B cell (primary cell): Measurements from ENCODE around the gene SLC25A21. TPM values are rescaled to one million over a fixed set of nuclear protein-coding genes. Genes with fewer than 3 reads are reported as not detected.

Source experiments
- ATAC-seq: fragments of 200-7000 bp; cut with Tn5 transposase; one replicate; pipeline ENCODE4 v1.10.0; 2021; ENCODE audit warnings: low read depth, mild to moderate bottlenecking, moderate number of reproducible peaks, moderate library complexity
- CTCF ChIA-PET: fragments of 350-600 bp; sonication (Branson Sonifier 250); formaldehyde crosslinking; loops from one replicate; lab custom pipeline; 2021; ENCODE audit warnings: antibody characterized with exemption, inconsistent platforms; lab: Charles Lee
- POLR2A ChIA-PET: fragments of 350-600 bp; sonication (Branson Sonifier 250); formaldehyde crosslinking; loops from one replicate; lab custom pipeline; 2021; ENCODE audit warnings: antibody characterized with exemption; lab: Charles Lee
- DNase-seq: peaks from one replicate; pipeline ENCODE4 v3.0.0; 2013
- H2AFZ ChIP-seq: 2 replicates; pipeline ENCODE4 v1.6.1; 2012; ENCODE audit warnings: mild to moderate bottlenecking, low read depth, low read length; ENCODE audit not compliant: insufficient read depth, poor library complexity, severe bottlenecking
- H3K27ac ChIP-seq, 2 donors: 1 replicate in 1 of 2; 2 replicates in 1 of 2; pipeline ENCODE4 v1.5.1; 2012 to 2013; ENCODE audit warnings: low read length in 2 of 2, mild to moderate bottlenecking in 2 of 2, moderate library complexity in 1 of 2
- H3K27me3 ChIP-seq, 4 experiments: fragments of 200-600 bp in 1 of 4; sonication (generic) in 1 of 4; replicated peaks in 1 of 4; 1 replicate in 2 of 4; 2 replicates in 2 of 4; pipeline versions ENCODE4 v1.6.1 to v1.7.0; 2013 to 2016; ENCODE audit warnings: low read length in 3 of 4, mild to moderate bottlenecking in 2 of 4, mixed read lengths in 1 of 4, moderate library complexity in 1 of 4; ENCODE audit not compliant: insufficient read depth in 4 of 4, control insufficient read depth in 3 of 4; ENCODE audit errors: control extremely low read depth in 1 of 4
- H3K36me3 ChIP-seq, 2 experiments: replicated peaks in 1 of 2; 1 replicate in 1 of 2; 2 replicates in 1 of 2; pipeline versions ENCODE4 v1.6.1 to v1.7.1; 2013; ENCODE audit warnings: low read length in 1 of 2; ENCODE audit not compliant: insufficient read depth in 2 of 2, control insufficient read depth in 1 of 2; ENCODE audit errors: control extremely low read depth in 1 of 2, extremely low read depth in 1 of 2
- H3K4me1 ChIP-seq, 2 donors: fragments of 200-600 bp in 1 of 2; sonication (generic) in 1 of 2; 1 replicate in 1 of 2; 2 replicates in 1 of 2; pipeline versions ENCODE4 v1.5.1 to v1.6.1; 2013 to 2017; ENCODE audit warnings: low read length in 2 of 2; ENCODE audit not compliant: control insufficient read depth in 2 of 2, insufficient read depth in 2 of 2
- H3K4me2 ChIP-seq: replicated peaks from 2 replicates; pipeline ENCODE3; 2012; ENCODE audit warnings: mild to moderate bottlenecking, low read depth, low read length; ENCODE audit not compliant: poor library complexity, severe bottlenecking
- H3K4me3 ChIP-seq, 5 experiments: fragments of 200-600 bp in 1 of 5; sonication (generic) in 1 of 5; 1 replicate in 3 of 5; 2 replicates in 2 of 5; pipeline versions ENCODE4 v1.5.1 to v1.7.0; 2011 to 2016; ENCODE audit warnings: low read length in 4 of 5, mild to moderate bottlenecking in 4 of 5, low read depth in 2 of 5, control low read depth in 1 of 5, moderate library complexity in 1 of 5; ENCODE audit not compliant: insufficient read depth in 1 of 5; ENCODE audit errors: control extremely low read depth in 1 of 5, extremely low read depth in 1 of 5
- H3K79me2 ChIP-seq: fragments of 200-600 bp; sonication (generic); one replicate; pipeline ENCODE4 v1.6.0; 2016; ENCODE audit warnings: low read length; ENCODE audit not compliant: control insufficient read depth, insufficient read depth
- H3K9ac ChIP-seq: fragments of 200-600 bp; sonication (generic); 2 replicates; pipeline ENCODE4 v1.6.1; 2017; ENCODE audit warnings: mild to moderate bottlenecking, low read length, moderate library complexity
- H3K9me3 ChIP-seq, 3 donors: one replicate each; pipeline versions ENCODE4 v1.6.1 to v1.7.1; 2013; ENCODE audit warnings: low read length in 2 of 3; ENCODE audit not compliant: control insufficient read depth in 2 of 3, insufficient read depth in 1 of 3; ENCODE audit errors: control extremely low read depth in 1 of 3
- H4K20me1 ChIP-seq: 2 replicates; pipeline ENCODE4 v1.6.0; 2012; ENCODE audit warnings: mild to moderate bottlenecking, low read length; ENCODE audit not compliant: insufficient read depth, control insufficient read depth, poor library complexity, severe bottlenecking
- H3K27ac Mint-ChIP-seq: one replicate; pipeline ENCODE4 v1.8.0; 2021; ENCODE audit warnings: mixed read lengths
- H3K27me3 Mint-ChIP-seq: one replicate; pipeline ENCODE4 v1.8.0; 2021; ENCODE audit warnings: mixed read lengths
- H3K4me1 Mint-ChIP-seq: one replicate; pipeline ENCODE4 v1.8.0; 2021; ENCODE audit warnings: mixed read lengths
- H3K4me3 Mint-ChIP-seq: one replicate; pipeline ENCODE4 v1.8.0; 2021; ENCODE audit warnings: mixed read lengths
- H3K9me3 Mint-ChIP-seq: one replicate; pipeline ENCODE4 v1.8.0; 2022; ENCODE audit warnings: mixed read lengths; ENCODE audit not compliant: insufficient read depth
- EZH2 ChIP-seq: IDR thresholded peaks from 2 replicates; pipeline ENCODE4 v1.6.1; 2012; ENCODE audit warnings: borderline replicate concordance, low read depth, mild to moderate bottlenecking, moderate library complexity, low read length; ENCODE audit not compliant: insufficient read depth, poor library complexity, severe bottlenecking
- WGBS: methylation state at CpG from one replicate; pipeline ENCODE4 v1.1.5; 2013; ENCODE audit warnings: missing lambda C conversion rate; ENCODE audit not compliant: insufficient coverage; 5-methylcytosine and 5-hydroxymethylcytosine counted together
- intact Hi-C: fragments of 100-400 bp; cut with micrococcal nuclease; formaldehyde crosslinking; loops from one replicate; pipeline ENCODE4 v1.10.0; 2022
- polyA plus RNA-seq: library from polyadenylated mRNA; depleted of rRNA; stranded (reverse); fragments of >200 nt; gene quantifications from 2 replicates; pipeline ENCODE4 v1.2.3, GENCODE V29; 2012
- total RNA-seq, 2 donors: library from RNA; stranded (reverse); fragments of 120-200 nt in 1 of 2; gene quantifications; 1 replicate in 1 of 2; 2 replicates in 1 of 2; pipeline versions ENCODE4 v1.2.3 to v1.2.4, GENCODE V29; 2013 to 2022
- TF ChIP-seq, protein P1 (sequence below): fragments of 200-600 bp; IDR thresholded peaks from one replicate; pipeline ENCODE4 v1.8.0; 2022; ENCODE audit warnings: antibody characterized with exemption, mild to moderate bottlenecking

SLC25A21 gene
- total and polyA plus RNA-seq, 2 donors (not counting 1 experiment from before 2014, with no cell fraction given): not detected

DNA sequence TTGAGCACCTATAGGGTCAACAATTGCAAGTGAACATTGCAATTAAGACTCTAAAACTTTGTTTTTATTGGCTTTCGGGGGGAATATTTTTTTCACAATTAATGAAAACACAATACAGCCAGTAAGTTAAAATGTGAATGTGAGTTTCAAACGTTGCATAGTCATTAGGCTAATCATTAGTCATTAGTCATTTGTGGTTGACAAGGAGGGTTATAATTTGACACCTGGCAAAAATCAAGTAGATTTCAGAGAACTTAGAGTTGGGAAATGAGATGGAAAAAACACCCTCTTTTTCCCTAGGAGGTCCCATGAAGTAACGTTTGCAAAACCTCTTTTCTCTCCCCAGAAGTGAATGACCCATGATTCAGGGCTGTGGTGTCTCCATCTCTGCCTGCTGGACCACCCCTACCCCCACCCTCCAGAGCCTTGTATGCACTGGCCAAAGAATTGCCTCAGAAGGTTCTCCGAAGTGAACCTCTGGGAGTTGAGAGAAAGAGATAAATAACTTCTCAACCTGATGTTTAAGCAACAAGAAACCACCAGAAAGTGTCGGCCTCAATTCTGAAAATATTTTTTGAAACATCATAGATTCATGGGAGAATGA, 314.5 kb downstream of the SLC25A21 start:
- POLR2A ChIA-PET: no interaction called here

DNA sequence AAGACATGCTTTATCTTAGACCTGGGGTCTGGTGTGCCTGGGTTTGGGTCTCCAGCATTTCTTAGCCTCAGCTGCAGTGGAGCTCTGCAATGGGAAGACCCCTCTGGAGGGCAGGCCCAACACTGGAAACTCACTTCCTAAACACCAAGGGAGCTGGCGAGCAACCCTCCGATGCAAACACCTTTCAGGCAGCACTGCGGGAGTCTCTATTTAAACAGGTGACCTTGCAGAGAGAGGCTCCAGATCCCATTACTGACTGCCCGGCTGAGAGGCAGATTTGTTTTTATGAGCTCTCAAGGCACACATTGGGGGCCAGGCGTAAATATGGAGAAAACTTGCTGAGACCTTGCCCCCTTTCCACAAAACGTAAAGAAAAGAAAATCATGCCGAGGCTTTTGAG, 315.3 kb downstream of the SLC25A21 start:
- Histone ChIP-seq H3K27ac (no peak overlapping the region), H4K20me1 (no peaks in the 10 kb centered on the region), H2AFZ (no peak overlapping the region), H3K9ac (no peak overlapping the region), H3K27me3 (no peaks in the 10 kb centered on the region), H3K4me2 (no peak overlapping the region), H3K36me3 (no peaks in the 10 kb centered on the region), H3K4me3 (no peak overlapping the region), H3K79me2 (no peaks in the 10 kb centered on the region), H3K9me3 (peaks cover 0 to 5% (median 0%) of the 10 kb centered on the region in 3 donors), H3K4me1 (no peaks in the 10 kb centered on the region)
- intact Hi-C loops: no loop called here
- DNase-seq (no peak), ATAC-seq (no peak)
- Mint-ChIP-seq H3K27me3 (no peaks in the 10 kb centered on the region), H3K9me3 (peaks cover 2% of the 10 kb centered on the region), H3K4me1 (no peaks in the 10 kb centered on the region), H3K27ac (no peak overlapping the region), H3K4me3 (no peak overlapping the region)
- CTCF ChIA-PET: no interaction called here
- 80% methylated on average over 5 of the region's 7 CpGs for WGBS
- POLR2A ChIA-PET: no interaction called here
- no peak for TF ChIP-seq EZH2
- TF ChIP-seq, protein P1, sequence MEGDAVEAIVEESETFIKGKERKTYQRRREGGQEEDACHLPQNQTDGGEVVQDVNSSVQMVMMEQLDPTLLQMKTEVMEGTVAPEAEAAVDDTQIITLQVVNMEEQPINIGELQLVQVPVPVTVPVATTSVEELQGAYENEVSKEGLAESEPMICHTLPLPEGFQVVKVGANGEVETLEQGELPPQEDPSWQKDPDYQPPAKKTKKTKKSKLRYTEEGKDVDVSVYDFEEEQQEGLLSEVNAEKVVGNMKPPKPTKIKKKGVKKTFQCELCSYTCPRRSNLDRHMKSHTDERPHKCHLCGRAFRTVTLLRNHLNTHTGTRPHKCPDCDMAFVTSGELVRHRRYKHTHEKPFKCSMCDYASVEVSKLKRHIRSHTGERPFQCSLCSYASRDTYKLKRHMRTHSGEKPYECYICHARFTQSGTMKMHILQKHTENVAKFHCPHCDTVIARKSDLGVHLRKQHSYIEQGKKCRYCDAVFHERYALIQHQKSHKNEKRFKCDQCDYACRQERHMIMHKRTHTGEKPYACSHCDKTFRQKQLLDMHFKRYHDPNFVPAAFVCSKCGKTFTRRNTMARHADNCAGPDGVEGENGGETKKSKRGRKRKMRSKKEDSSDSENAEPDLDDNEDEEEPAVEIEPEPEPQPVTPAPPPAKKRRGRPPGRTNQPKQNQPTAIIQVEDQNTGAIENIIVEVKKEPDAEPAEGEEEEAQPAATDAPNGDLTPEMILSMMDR: no peak

More for the DNA sequence above, 314.5 kb downstream of the SLC25A21 start:
- H3K4me2 ChIP-seq: no peak overlapping the region
- no peaks in the 10 kb centered on the region for H3K4me1 ChIP-seq
- Mint-ChIP-seq H3K4me3 (no peak overlapping the region), H3K4me1 (no peaks in the 10 kb centered on the region), H3K27ac (no peak overlapping the region), H3K27me3 (no peaks in the 10 kb centered on the region), H3K9me3 (peaks cover 2% of the 10 kb centered on the region)
- no peaks in the 10 kb centered on the region for H3K36me3 ChIP-seq
- no peak overlapping the region for H3K9ac ChIP-seq
- no peak overlapping the region for H3K4me3 ChIP-seq
- H4K20me1 ChIP-seq: no peaks in the 10 kb centered on the region
- TF ChIP-seq EZH2: no peak
- TF ChIP-seq, protein P1: no peak
- intact Hi-C loops: no loop called here
- ATAC-seq (no peak), DNase-seq (no peak)
- WGBS: 40% methylated on average over 1 of the region's 5 CpGs
- H3K27me3 ChIP-seq: no peaks in the 10 kb centered on the region
- no peaks in the 10 kb centered on the region for H3K79me2 ChIP-seq
- no peak overlapping the region for H2AFZ ChIP-seq
- H3K27ac ChIP-seq: no peak overlapping the region
- peaks cover 0 to 5% (median 0%) of the 10 kb centered on the region in 3 donors for H3K9me3 ChIP-seq
- CTCF ChIA-PET: no interaction called here
